ENCODE results near the gene CHST8. TPM values are rescaled to one million over a fixed set of nuclear protein-coding genes. Genes with fewer than 3 reads are reported as not detected.
"Not testable (repeated sequence)": the region's sequence is repeated elsewhere in the genome, so short reads cannot be mapped to it uniquely, and the experiment has no call there.

CHST8 gene
- total and polyA plus RNA-seq, 4 donors: 0.36 to 1.4 (median 0.96) TPM; not detected in 1

GRCh38 chr19:33695547-33695946 is 73.8 kb downstream of the CHST8 start:
- intact Hi-C loops (cut with DNase I); DNase-seq; H3K36me3 ChIP-seq (ENCODE audit: control insufficient read depth in 1 of 2, insufficient read depth in 2 of 2, low read length in 1 of 2); H3K9me3 ChIP-seq (ENCODE audit: control insufficient read depth, low read length); H3K4me3 ChIP-seq (ENCODE audit: low read length in 2 of 2); ATAC-seq (ENCODE audit: low FRiP score); H3K4me1 ChIP-seq (ENCODE audit: control insufficient read depth in 1 of 2, insufficient read depth in 2 of 2, low read length in 2 of 2); H3K27ac ChIP-seq (ENCODE audit: low read depth in 1 of 2, low read length in 2 of 2); H3K27me3 ChIP-seq (ENCODE audit: control insufficient read depth in 1 of 2, insufficient read depth in 2 of 2, low read length in 1 of 2): not testable (repeated sequence)
- WGBS, 2 donors: 81 to 93% methylated on average over 3 of the region's 3 CpGs

GRCh38 chr19:33697766-33698165 is 76.0 kb downstream of the CHST8 start:
- H3K4me1 ChIP-seq (ENCODE audit: control insufficient read depth in 1 of 2, insufficient read depth in 2 of 2, low read length in 2 of 2): no peaks in the 10 kb centered on the region
- no peak overlapping the region for H3K27ac ChIP-seq (ENCODE audit: low read depth in 1 of 2, low read length in 2 of 2)
- no peak overlapping the region for H3K4me3 ChIP-seq (ENCODE audit: low read length in 2 of 2)
- H3K27me3 ChIP-seq (ENCODE audit: control insufficient read depth in 1 of 2, insufficient read depth in 2 of 2, low read length in 1 of 2): no peaks in the 10 kb centered on the region
- 82% methylated on average over 9 of the region's 9 CpGs for WGBS, 2 donors
- DNase-seq (peak; percentile 24 to 55), ATAC-seq (ENCODE audit: low FRiP score) (no peak)
- no peaks in the 10 kb centered on the region for H3K36me3 ChIP-seq (ENCODE audit: control insufficient read depth in 1 of 2, insufficient read depth in 2 of 2, low read length in 1 of 2)
- intact Hi-C loops (cut with DNase I): no loop called here
- H3K9me3 ChIP-seq (ENCODE audit: control insufficient read depth, low read length): no peaks in the 10 kb centered on the region

GRCh38 chr19:33698576-33699435 is 77.1 kb downstream of the CHST8 start:
- Histone ChIP-seq H3K9me3 (ENCODE audit: control insufficient read depth, low read length) (no peaks in the 10 kb centered on the region), H3K36me3 (ENCODE audit: control insufficient read depth in 1 of 2, insufficient read depth in 2 of 2, low read length in 1 of 2) (no peaks in the 10 kb centered on the region), H3K27ac (ENCODE audit: low read depth in 1 of 2, low read length in 2 of 2) (no peak overlapping the region), H3K27me3 (ENCODE audit: control insufficient read depth in 1 of 2, insufficient read depth in 2 of 2, low read length in 1 of 2) (no peaks in the 10 kb centered on the region), H3K4me3 (ENCODE audit: low read length in 2 of 2) (no peak overlapping the region), H3K4me1 (ENCODE audit: control insufficient read depth in 1 of 2, insufficient read depth in 2 of 2, low read length in 2 of 2) (no peaks in the 10 kb centered on the region)
- WGBS, 2 donors: 73 to 74% methylated on average over 14 of the region's 14 CpGs
- intact Hi-C loops (cut with DNase I): no loop called here
- DNase-seq: peak; percentile 24 to 70
- ATAC-seq (ENCODE audit: low FRiP score): no peak

GRCh38 chr19:33699754-33700407 is 78.1 kb downstream of the CHST8 start:
- no peaks in the 10 kb centered on the region for H3K9me3 ChIP-seq (ENCODE audit: control insufficient read depth, low read length)
- no peaks in the 10 kb centered on the region for H3K36me3 ChIP-seq (ENCODE audit: control insufficient read depth in 1 of 2, insufficient read depth in 2 of 2, low read length in 1 of 2)
- H3K27ac ChIP-seq (ENCODE audit: low read depth in 1 of 2, low read length in 2 of 2): no peak overlapping the region
- DNase-seq: peak; percentile 18 to 55
- intact Hi-C loops (cut with DNase I): no loop called here
- no peaks in the 10 kb centered on the region for H3K4me1 ChIP-seq (ENCODE audit: control insufficient read depth in 1 of 2, insufficient read depth in 2 of 2, low read length in 2 of 2)
- 80 to 84% methylated on average over 13 of the region's 13 CpGs for WGBS, 2 donors
- no peak for ATAC-seq (ENCODE audit: low FRiP score)
- H3K27me3 ChIP-seq (ENCODE audit: control insufficient read depth in 1 of 2, insufficient read depth in 2 of 2, low read length in 1 of 2): no peaks in the 10 kb centered on the region
- H3K4me3 ChIP-seq (ENCODE audit: low read length in 2 of 2): no peak overlapping the region

GRCh38 chr19:33700408-33701013 is 78.8 kb downstream of the CHST8 start:
- peak in 1 of 2 donors; percentile 52 for DNase-seq
- no peaks in the 10 kb centered on the region for H3K36me3 ChIP-seq (ENCODE audit: control insufficient read depth in 1 of 2, insufficient read depth in 2 of 2, low read length in 1 of 2)
- ATAC-seq (ENCODE audit: low FRiP score): no peak
- H3K27ac ChIP-seq (ENCODE audit: low read depth in 1 of 2, low read length in 2 of 2): no peak overlapping the region
- no peaks in the 10 kb centered on the region for H3K27me3 ChIP-seq (ENCODE audit: control insufficient read depth in 1 of 2, insufficient read depth in 2 of 2, low read length in 1 of 2)
- no peaks in the 10 kb centered on the region for H3K4me1 ChIP-seq (ENCODE audit: control insufficient read depth in 1 of 2, insufficient read depth in 2 of 2, low read length in 2 of 2)
- 73% methylated on average over 8 of the region's 8 CpGs for whole genome bisulfite sequencing, 2 donors
- no peak overlapping the region for H3K4me3 ChIP-seq (ENCODE audit: low read length in 2 of 2)
- no peaks in the 10 kb centered on the region for H3K9me3 ChIP-seq (ENCODE audit: control insufficient read depth, low read length)
- intact Hi-C loops (cut with DNase I): no loop called here

GRCh38 chr19:33701565-33701964 is 79.8 kb downstream of the CHST8 start:
- DNase-seq (no peak), ATAC-seq (ENCODE audit: low FRiP score) (no peak)
- H3K27ac ChIP-seq (ENCODE audit: low read depth in 1 of 2, low read length in 2 of 2): no peak overlapping the region
- intact Hi-C loops (cut with DNase I): no loop called here
- H3K4me3 ChIP-seq (ENCODE audit: low read length in 2 of 2): no peak overlapping the region
- no peaks in the 10 kb centered on the region for H3K4me1 ChIP-seq (ENCODE audit: control insufficient read depth in 1 of 2, insufficient read depth in 2 of 2, low read length in 2 of 2)
- WGBS, 2 donors: 56 to 64% methylated on average over 8 of the region's 8 CpGs
- no peaks in the 10 kb centered on the region for H3K9me3 ChIP-seq (ENCODE audit: control insufficient read depth, low read length)
- H3K36me3 ChIP-seq (ENCODE audit: control insufficient read depth in 1 of 2, insufficient read depth in 2 of 2, low read length in 1 of 2): no peaks in the 10 kb centered on the region
- no peaks in the 10 kb centered on the region for H3K27me3 ChIP-seq (ENCODE audit: control insufficient read depth in 1 of 2, insufficient read depth in 2 of 2, low read length in 1 of 2)

- WGBS, 2 donors: 66 to 68% methylated on average over 21 of the region's 21 CpGs
- intact Hi-C loops (cut with DNase I): no loop called here
- ATAC-seq (ENCODE audit: low FRiP score) (no peak), DNase-seq (peak; percentile 32 to 57)
- no peak overlapping the region for H3K4me3 ChIP-seq (ENCODE audit: low read length in 2 of 2)
- no peaks in the 10 kb centered on the region for H3K4me1 ChIP-seq (ENCODE audit: control insufficient read depth in 1 of 2, insufficient read depth in 2 of 2, low read length in 2 of 2)
- no peaks in the 10 kb centered on the region for H3K36me3 ChIP-seq (ENCODE audit: control insufficient read depth in 1 of 2, insufficient read depth in 2 of 2, low read length in 1 of 2)
- no peaks in the 10 kb centered on the region for H3K9me3 ChIP-seq (ENCODE audit: control insufficient read depth, low read length)
- no peak overlapping the region for H3K27ac ChIP-seq (ENCODE audit: low read depth in 1 of 2, low read length in 2 of 2)
- H3K27me3 ChIP-seq (ENCODE audit: control insufficient read depth in 1 of 2, insufficient read depth in 2 of 2, low read length in 1 of 2): no peaks in the 10 kb centered on the region
Observed at GRCh38 chr19:33702606-33703437, 81.1 kb downstream of the CHST8 start.

GRCh38 chr19:33703438-33703750 is 81.6 kb downstream of the CHST8 start:
- peak; percentile 7 to 46 for DNase-seq
- no peak overlapping the region for H3K4me3 ChIP-seq (ENCODE audit: low read length in 2 of 2)
- no peaks in the 10 kb centered on the region for H3K4me1 ChIP-seq (ENCODE audit: control insufficient read depth in 1 of 2, insufficient read depth in 2 of 2, low read length in 2 of 2)
- 81 to 82% methylated on average over 11 of the region's 11 CpGs for WGBS, 2 donors
- H3K9me3 ChIP-seq (ENCODE audit: control insufficient read depth, low read length): no peaks in the 10 kb centered on the region
- no peaks in the 10 kb centered on the region for H3K36me3 ChIP-seq (ENCODE audit: control insufficient read depth in 1 of 2, insufficient read depth in 2 of 2, low read length in 1 of 2)
- ATAC-seq (ENCODE audit: low FRiP score): no peak
- no peak overlapping the region for H3K27ac ChIP-seq (ENCODE audit: low read depth in 1 of 2, low read length in 2 of 2)
- intact Hi-C loops (cut with DNase I): no loop called here
- H3K27me3 ChIP-seq (ENCODE audit: control insufficient read depth in 1 of 2, insufficient read depth in 2 of 2, low read length in 1 of 2): no peaks in the 10 kb centered on the region
